ENCODE results near the gene APOM. TPM values are rescaled to one million over a fixed set of nuclear protein-coding genes. Genes with fewer than 3 reads are reported as not detected.
A peak's percentile ranks its signal among the peaks of the same experiment; 100 is the strongest.

APOM gene
- total RNA-seq (1 to 10 TPM; 2.2 to 3.1 TPM), polyA plus RNA-seq (1 to 10 TPM; 5.0 to 8.0 (median 5.5) TPM), total RNA-seq (1.3 to 3.4 (median 2.2) reads per million in 6 experiments)

GRCh38 chr6:31655349-31656237 is at the start of gene APOM:
Gene APOM, plus strand, starts transcription at chr6:31655894. Its CDS starts 73 bp downstream, at chr6:31655967.
- H3K36me3 Mint-ChIP-seq, result peaks cover 0 to 29% (median 5%) of the 10 kb centered on the region in 3 donors
- ATAC-seq (no peak), DNase-seq (no peak)
- H3K4me1 Mint-ChIP-seq, result peaks cover 38 to 78% (median 71%) of the 10 kb centered on the region in 4 donors
- H3K9me3 Mint-ChIP-seq, result peaks cover 0 to 3% (median 0%) of the 10 kb centered on the region in 9 donors
- peaks cover 0 to 2% (median 0%) of the 10 kb centered on the region in 5 donors for H3K27me3 Mint-ChIP-seq
- POLR2A ChIA-PET, result interaction anchor here (0.6 to 6.6 kb wide), 4 partner anchors 8 to 1921 kb away, joined by 3 to 223 read pairs (median 4); partner anchors contain the start of genes C6orf47, CSNK2B and GPANK1
- peak within 1 kb of the TSS in 5 of 10 donors; percentile 12 to 63 (median 51) for H3K4me3 Mint-ChIP-seq
- peak within 1 kb of the TSS; percentile 31 to 91 (median 66) for H3K27ac Mint-ChIP-seq

- Mint-ChIP-seq H3K27ac (no peak overlapping the region), H3K4me1 (peaks cover 0 to 2% (median 0%) of the 10 kb centered on the region in 4 donors), H3K9me3 (no peaks in the 10 kb centered on the region), H3K4me3 (no peak overlapping the region), H3K27me3 (peaks cover 0 to 1% (median 0%) of the 10 kb centered on the region in 5 donors), H3K36me3 (no peaks in the 10 kb centered on the region)
- POLR2A ChIA-PET, result interaction anchor here (0.7 to 1.2 kb wide), 2 partner anchors 22 to 37 kb away, joined by 3 to 9 read pairs; no protein-coding TSS in a partner anchor
- DNase-seq (no peak), ATAC-seq (no peak)
Observed at GRCh38 chr6:31607317-31607716, 48.4 kb upstream of the APOM start.

- H3K4me1 Mint-ChIP-seq, result peaks cover 4 to 11% (median 8%) of the 10 kb centered on the region in 4 donors
- H3K4me3 Mint-ChIP-seq, result no peak overlapping the region
- POLR2A ChIA-PET, result interaction anchor here (0.6 to 0.9 kb wide), 3 partner anchors 60 to 144 kb away, joined by 3 to 4 read pairs (median 3); partner anchors contain the start of gene NFKBIL1
- H3K9me3 Mint-ChIP-seq, result no peaks in the 10 kb centered on the region
- H3K27ac Mint-ChIP-seq, result peak overlapping the region in 1 of 10 donors; percentile 42
- no peak for ATAC-seq
- H3K27me3 Mint-ChIP-seq, result no peaks in the 10 kb centered on the region
- no peak for DNase-seq
- H3K36me3 Mint-ChIP-seq, result no peaks in the 10 kb centered on the region
Observed at GRCh38 chr6:31609519-31610406, 45.9 kb upstream of the APOM start.

GRCh38 chr6:31610968-31611367 is 44.7 kb upstream of the APOM start:
- DNase-seq (no peak), ATAC-seq (no peak)
- no peaks in the 10 kb centered on the region for H3K36me3 Mint-ChIP-seq
- H3K27me3 Mint-ChIP-seq, result no peaks in the 10 kb centered on the region
- H3K4me1 Mint-ChIP-seq, result peaks cover 14 to 23% (median 20%) of the 10 kb centered on the region in 4 donors
- no peaks in the 10 kb centered on the region for H3K9me3 Mint-ChIP-seq
- no peak overlapping the region for H3K4me3 Mint-ChIP-seq
- POLR2A ChIA-PET, result no interaction called here
- H3K27ac Mint-ChIP-seq, result peak overlapping the region in 2 of 10 donors; percentile 34 to 66

GRCh38 chr6:31614075-31614619 is 41.5 kb upstream of the APOM start:
- peak overlapping the region in 3 of 10 donors; percentile 79 to 90 (median 82) for H3K4me3 Mint-ChIP-seq
- H3K27me3 Mint-ChIP-seq, result no peaks in the 10 kb centered on the region
- H3K27ac Mint-ChIP-seq, result peak overlapping the region in 9 of 10 donors; percentile 48 to 97 (median 91)
- POLR2A ChIA-PET, result interaction anchor here (0.6 to 1.0 kb wide), 3 partner anchors 21 to 315 kb away, joined by 3 to 5 read pairs (median 4); partner anchors contain the start of genes BAG6 and NCR3
- no peaks in the 10 kb centered on the region for H3K9me3 Mint-ChIP-seq
- DNase-seq, result no peak
- H3K4me1 Mint-ChIP-seq, result peaks cover 22 to 41% (median 33%) of the 10 kb centered on the region in 4 donors
- no peak for ATAC-seq
- no peaks in the 10 kb centered on the region for H3K36me3 Mint-ChIP-seq

GRCh38 chr6:31614684-31615578 is 40.8 kb upstream of the APOM start, which contains the start of gene AIF1:
Gene AIF1, plus strand, starts transcription at chr6:31615234. Its CDS starts 96 bp downstream, at chr6:31615330.
- Mint-ChIP-seq H3K27me3 (no peaks in the 10 kb centered on the region), H3K27ac (peak within 1 kb of the TSS; percentile 86 to 97 (median 92)), H3K36me3 (no peaks in the 10 kb centered on the region), H3K9me3 (no peaks in the 10 kb centered on the region), H3K4me3 (peak within 1 kb of the TSS; percentile 70 to 90 (median 84)), H3K4me1 (peaks cover 20 to 45% (median 36%) of the 10 kb centered on the region in 4 donors)
- POLR2A ChIA-PET, result interaction anchor here (0.6 to 1.4 kb wide), 8 partner anchors 17 to 315 kb away, joined by 3 to 5 read pairs (median 4); partner anchors contain the start of genes BAG6 and NCR3
- ATAC-seq (no peak), DNase-seq (no peak)

GRCh38 chr6:31615748-31616147 is 39.9 kb upstream of the APOM start:
- ATAC-seq, result no peak
- Mint-ChIP-seq H3K27ac (peak overlapping the region; percentile 86 to 97 (median 92)), H3K4me3 (peak overlapping the region; percentile 70 to 90 (median 84)), H3K9me3 (no peaks in the 10 kb centered on the region), H3K36me3 (no peaks in the 10 kb centered on the region), H3K4me1 (peaks cover 22 to 49% (median 38%) of the 10 kb centered on the region in 4 donors), H3K27me3 (no peaks in the 10 kb centered on the region)
- POLR2A ChIA-PET, result interaction anchor here (0.9 to 1.5 kb wide), 6 partner anchors 18 to 57 kb away, joined by 3 to 5 read pairs (median 4); partner anchors contain the start of genes BAG6, C6orf47 and LTB
- peak in 8 of 10 donors; percentile 34 to 56 (median 43) for DNase-seq

- peaks cover 29 to 59% (median 48%) of the 10 kb centered on the region in 4 donors for H3K4me1 Mint-ChIP-seq
Observed at GRCh38 chr6:31617010-31617409, 38.7 kb upstream of the APOM start.

GRCh38 chr6:31619805-31620585 is 35.7 kb upstream of the APOM start:
- Mint-ChIP-seq H3K4me1 (peaks cover 31 to 60% (median 46%) of the 10 kb centered on the region in 4 donors), H3K36me3 (peaks cover 0 to 30% (median 6%) of the 10 kb centered on the region in 3 donors), H3K27me3 (no peaks in the 10 kb centered on the region), H3K27ac (peak overlapping the region; percentile 95 to 100 (median 98)), H3K9me3 (no peaks in the 10 kb centered on the region), H3K4me3 (peak overlapping the region; percentile 77 to 99 (median 94))
- DNase-seq (peak; percentile 88 to 97 (median 96)), ATAC-seq (peak; percentile 83)
- POLR2A ChIA-PET, result interaction anchor here (0.5 to 4.4 kb wide), 11 partner anchors 9 to 215 kb away, joined by 3 to 49 read pairs (median 4); partner anchors contain the start of genes BAG6, C6orf47, CSNK2B and DDX39B

More at GRCh38 chr6:31617010-31617409, 38.7 kb upstream of the APOM start:
- Mint-ChIP-seq H3K9me3 (no peaks in the 10 kb centered on the region), H3K4me3 (peak overlapping the region; percentile 11 to 90 (median 82)), H3K36me3 (peaks cover 0 to 2% (median under 1%) of the 10 kb centered on the region in 3 donors), H3K27ac (peak overlapping the region; percentile 86 to 97 (median 92)), H3K27me3 (no peaks in the 10 kb centered on the region)
- no peak for DNase-seq
- POLR2A ChIA-PET, result interaction anchor here (0.7 to 1.8 kb wide), 7 partner anchors 35 to 1356 kb away, joined by 3 to 9 read pairs (median 4); partner anchors contain the start of genes BAG6, C6orf47, LTB and MICB
- ATAC-seq, result no peak
